Temporal lobe (tissue), 2 donors: ENCODE results near the gene ATXN7L3. TPM values are rescaled to one million over a fixed set of nuclear protein-coding genes. Genes with fewer than 3 reads are reported as not detected.

Experiments used
- small RNA-seq: library from RNA; depleted of rRNA; stranded (forward); fragments of <200 nt; gene quantifications from one replicate; pipeline ENCODE3, GENCODE V24; 2014; ENCODE audit warnings: low replicate concordance
- total RNA-seq: library from RNA; depleted of rRNA; stranded (reverse); fragments of >200 nt; gene quantifications from one replicate; pipeline ENCODE4 v1.2.3, GENCODE V29; 2014

ATXN7L3 gene
- total RNA-seq, 1 donor from 2014 or later: 52.9 TPM

Small RNA genes within 50 kb of the gene (small RNA-seq; reads per million reads assigned to genes)
- not detected for gene MIR6782

Other genes with a start within 250 kb of the ATXN7L3 start
- not detected for gene PYY, start 245.9 kb downstream of the ATXN7L3 start, total RNA-seq
- 0.25 TPM for gene NAGS, start 195.3 kb downstream of the ATXN7L3 start, total RNA-seq
- gene TMEM101, start 184.9 kb downstream of the ATXN7L3 start, total RNA-seq: 20.9 TPM
- 11.6 TPM for gene LSM12, start 133.2 kb downstream of the ATXN7L3 start, total RNA-seq
- 11.3 TPM for gene G6PC3, start 129.1 kb downstream of the ATXN7L3 start, total RNA-seq
- gene HDAC5, start 76.2 kb downstream of the ATXN7L3 start, total RNA-seq: 60.2 TPM
- gene HROB, start 58.0 kb downstream of the ATXN7L3 start, total RNA-seq: 0.74 TPM
- gene ASB16, start 29.2 kb downstream of the ATXN7L3 start, total RNA-seq: not detected
- gene TMUB2, start 12.9 kb downstream of the ATXN7L3 start, total RNA-seq: 19.4 TPM
- gene UBTF, start 19.8 kb upstream of the ATXN7L3 start, total RNA-seq: 61.2 TPM
- gene SLC4A1, start 68.3 kb upstream of the ATXN7L3 start, total RNA-seq: 5.2 TPM
- gene RUNDC3A, start 108.7 kb upstream of the ATXN7L3 start, total RNA-seq: 78.2 TPM
- gene SLC25A39, start 124.9 kb upstream of the ATXN7L3 start, total RNA-seq: 20.9 TPM
- gene GRN, start 145.4 kb upstream of the ATXN7L3 start, total RNA-seq: 38.4 TPM
- gene FAM171A2, start 164.0 kb upstream of the ATXN7L3 start, total RNA-seq: 43.3 TPM
- gene ITGA2B, start 189.8 kb upstream of the ATXN7L3 start, total RNA-seq: 0.98 TPM